Esophagus muscularis mucosa (tissue), 4 donors: ENCODE measurements around the gene ACTR1A. TPM values are rescaled to one million over a fixed set of nuclear protein-coding genes. Genes with fewer than 3 reads are reported as not detected.

ENCODE experiments used
- DNase-seq: peaks from one replicate; pipeline ENCODE4 v3.0.0-alpha.2; 2017; ENCODE audit errors: extremely low spot score
- H3K27ac ChIP-seq, 4 donors: fragments of 200-600 bp; sonication (generic); replicated peaks in 1 of 4; 1 replicate in 3 of 4; 2 replicates in 1 of 4; pipeline ENCODE4 v1.5.1; 2016 to 2019; ENCODE audit warnings: mild to moderate bottlenecking in 1 of 4
- H3K27me3 ChIP-seq, 4 donors: fragments of 200-600 bp; sonication (generic); one replicate each; pipeline versions ENCODE4 v1.5.1 to v1.6.0; 2016 to 2019
- H3K36me3 ChIP-seq, 4 donors: fragments of 200-600 bp; sonication (generic); one replicate each; pipeline ENCODE4 v1.5.1; 2016 to 2019
- H3K4me1 ChIP-seq, 4 donors: fragments of 200-600 bp; sonication (generic); one replicate each; pipeline ENCODE4 v1.5.1; 2016 to 2019
- H3K4me3 ChIP-seq, 4 donors: fragments of 200-600 bp; sonication (generic); 1 replicate in 2 of 4; 2 replicates in 2 of 4; pipeline ENCODE4 v1.5.1; 2016 to 2019; ENCODE audit warnings: mild to moderate bottlenecking in 4 of 4, moderate library complexity in 1 of 4
- H3K9me3 ChIP-seq, 4 donors: fragments of 200-600 bp; sonication (generic); 1 replicate in 3 of 4; 2 replicates in 1 of 4; pipeline ENCODE4 v1.5.1; 2016 to 2019
- EP300 ChIP-seq: sonication (generic); formaldehyde crosslinking; IDR thresholded peaks from one replicate; pipeline ENCODE4 v1.6.1; 2017; ENCODE audit warnings: antibody characterized with exemption
- POLR2A ChIP-seq: fragments of 450-650 bp; IDR thresholded peaks from one replicate; pipeline ENCODE4 v1.6.1; 2017; ENCODE audit warnings: antibody characterized with exemption, moderate library complexity, mild to moderate bottlenecking, low read depth
- POLR2AphosphoS5 ChIP-seq, 2 donors: sonication (generic); formaldehyde crosslinking; IDR thresholded peaks; one replicate each; pipeline ENCODE4 v1.6.1; 2017; ENCODE audit warnings: antibody characterized with exemption in 2 of 2
- WGBS: methylation state at CpG from one replicate; pipeline ENCODE4 v1.1.5; 2018; 5-methylcytosine and 5-hydroxymethylcytosine counted together
- intact Hi-C: fragments of 100-400 bp; cut with DNase I; formaldehyde crosslinking; loops from one replicate; pipeline ENCODE4 v1.15.1; 2023
- total RNA-seq, 4 donors: library from RNA; depleted of rRNA; stranded (reverse); fragments of >200 nt; gene quantifications; one replicate each; pipeline versions ENCODE4 v1.1.0 to v1.2.1, GENCODE V29; 2016
- TF ChIP-seq, protein P1 (sequence below), 3 experiments: fragments of 200-600 bp in 2 of 3; fragments of 450-650 bp in 1 of 3; sonication (generic) in 2 of 3; IDR thresholded peaks; one replicate each; pipeline ENCODE4 v1.5.1; 2017 to 2019; ENCODE audit warnings: antibody characterized with exemption in 3 of 3, mild to moderate bottlenecking in 2 of 3, moderate library complexity in 1 of 3

ACTR1A gene
- 100 to 1,000 TPM; 164 to 283 (median 229) TPM for total RNA-seq

DNA sequence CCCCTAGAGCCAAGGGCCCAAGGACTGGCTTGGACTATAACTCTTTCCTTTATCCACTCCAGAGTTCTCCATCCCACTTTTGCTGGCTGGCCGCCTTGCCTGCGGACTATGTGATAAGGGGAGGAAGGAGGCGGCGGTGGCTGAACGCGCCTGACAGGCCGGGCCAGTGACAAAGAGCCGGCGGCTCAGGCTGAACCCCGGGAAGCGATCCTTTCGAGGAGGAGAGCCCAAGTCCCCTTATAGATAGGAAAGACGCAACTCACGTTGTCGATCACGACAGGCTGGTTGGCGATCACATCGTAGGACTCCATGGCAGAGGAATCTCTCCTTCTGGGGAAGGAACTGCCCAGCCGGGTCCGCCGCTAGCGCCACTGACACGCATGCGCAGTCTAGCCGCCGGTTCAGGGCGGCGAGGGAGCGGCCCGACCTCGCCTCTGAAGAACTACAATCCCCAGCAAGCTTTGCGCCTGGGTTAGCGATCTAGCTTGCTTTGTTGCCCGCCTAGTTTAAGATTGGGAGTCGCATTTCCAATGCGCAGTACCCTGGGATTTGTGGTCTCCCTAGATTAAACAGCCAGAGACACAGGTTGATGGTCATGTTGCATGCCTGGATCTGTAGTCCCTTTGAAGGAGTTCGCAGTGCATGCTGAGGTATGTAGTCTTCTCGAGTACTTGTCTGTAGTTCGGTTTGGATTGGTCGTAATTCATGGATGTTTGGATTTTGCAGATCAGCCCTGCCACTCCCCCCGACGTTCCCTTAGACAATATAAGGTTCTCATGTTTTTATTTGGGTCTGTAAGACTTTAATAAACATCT, at the start of gene ACTR1A:
Gene ACTR1A (minus strand): TSS at position 376 of the 815 bp plus-strand sequence. CDS start 65 bp downstream, at position 311.
- intact Hi-C loops: loop anchor here (5.0 to 10.0 kb wide), 2 partner anchors 140 to 348 kb away; partner anchors contain the start of genes NOLC1 and TRIM8
- H3K4me1 ChIP-seq: peaks cover 42 to 76% (median 69%) of the 10 kb centered on the region in 4 donors
- DNase-seq: peak; percentile 98
- WGBS: 0% methylated on average over 8 of the region's 42 CpGs
- H3K4me3 ChIP-seq: peak within 1 kb of the TSS; percentile 82 to 98 (median 88)
- no peaks in the 10 kb centered on the region for H3K9me3 ChIP-seq
- H3K36me3 ChIP-seq: peaks cover 0 to 5% (median 2%) of the 10 kb centered on the region in 4 donors
- H3K27me3 ChIP-seq: no peaks in the 10 kb centered on the region
- peak within 1 kb of the TSS; percentile 89 to 98 (median 97) for H3K27ac ChIP-seq
- TF ChIP-seq, protein P1, sequence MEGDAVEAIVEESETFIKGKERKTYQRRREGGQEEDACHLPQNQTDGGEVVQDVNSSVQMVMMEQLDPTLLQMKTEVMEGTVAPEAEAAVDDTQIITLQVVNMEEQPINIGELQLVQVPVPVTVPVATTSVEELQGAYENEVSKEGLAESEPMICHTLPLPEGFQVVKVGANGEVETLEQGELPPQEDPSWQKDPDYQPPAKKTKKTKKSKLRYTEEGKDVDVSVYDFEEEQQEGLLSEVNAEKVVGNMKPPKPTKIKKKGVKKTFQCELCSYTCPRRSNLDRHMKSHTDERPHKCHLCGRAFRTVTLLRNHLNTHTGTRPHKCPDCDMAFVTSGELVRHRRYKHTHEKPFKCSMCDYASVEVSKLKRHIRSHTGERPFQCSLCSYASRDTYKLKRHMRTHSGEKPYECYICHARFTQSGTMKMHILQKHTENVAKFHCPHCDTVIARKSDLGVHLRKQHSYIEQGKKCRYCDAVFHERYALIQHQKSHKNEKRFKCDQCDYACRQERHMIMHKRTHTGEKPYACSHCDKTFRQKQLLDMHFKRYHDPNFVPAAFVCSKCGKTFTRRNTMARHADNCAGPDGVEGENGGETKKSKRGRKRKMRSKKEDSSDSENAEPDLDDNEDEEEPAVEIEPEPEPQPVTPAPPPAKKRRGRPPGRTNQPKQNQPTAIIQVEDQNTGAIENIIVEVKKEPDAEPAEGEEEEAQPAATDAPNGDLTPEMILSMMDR (IDR thresholded peaks at IDR 0.05): peak in 1 of 3 experiments; percentile 10
- TF ChIP-seq POLR2AphosphoS5 (IDR thresholded peaks at IDR 0.05) (peak; percentile 95 to 99), EP300 (no peak), POLR2A (peak; percentile 85)

DNA sequence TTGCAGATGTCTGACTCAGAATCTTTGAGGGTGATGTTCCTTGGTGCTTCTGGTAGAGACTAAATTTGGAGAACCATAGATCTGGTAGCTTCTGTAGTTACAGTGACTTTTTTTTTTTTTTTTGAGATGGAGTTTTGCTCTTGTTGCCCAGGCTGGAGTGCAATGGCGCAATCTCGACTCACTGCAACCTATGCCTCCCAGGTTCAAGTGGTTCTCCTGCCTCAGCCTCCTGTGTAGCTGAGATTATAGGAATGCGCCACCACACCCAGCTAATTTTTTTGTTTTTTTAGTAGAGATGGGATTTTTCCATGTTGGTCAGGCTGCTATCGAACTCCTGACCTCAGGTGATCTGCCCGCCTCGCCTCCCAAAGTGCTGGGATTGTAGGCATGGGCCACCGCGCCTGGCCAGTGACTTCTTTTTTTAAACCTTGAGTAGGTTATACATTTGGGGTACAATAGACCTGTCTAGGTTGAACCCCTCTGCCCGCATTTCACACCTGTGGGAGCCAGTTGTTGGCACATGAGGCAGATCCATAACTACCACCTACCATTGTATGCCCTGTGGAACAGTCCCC, 48.2 kb upstream of the ACTR1A start:
- TF ChIP-seq POLR2A: no peak
- TF ChIP-seq, protein P1 (IDR thresholded peaks at IDR 0.05): no peak
- H3K27me3 ChIP-seq: no peaks in the 10 kb centered on the region
- H3K4me3 ChIP-seq: no peak overlapping the region
- no peaks in the 10 kb centered on the region for H3K9me3 ChIP-seq
- peaks cover 5 to 28% (median 23%) of the 10 kb centered on the region in 4 donors for H3K36me3 ChIP-seq
- no peak for DNase-seq
- 97% methylated on average over 8 of the region's 9 CpGs for WGBS
- H3K27ac ChIP-seq: no peak overlapping the region
- H3K4me1 ChIP-seq: peaks cover 2 to 16% (median 11%) of the 10 kb centered on the region in 4 donors
- intact Hi-C loops: no loop called here

DNA sequence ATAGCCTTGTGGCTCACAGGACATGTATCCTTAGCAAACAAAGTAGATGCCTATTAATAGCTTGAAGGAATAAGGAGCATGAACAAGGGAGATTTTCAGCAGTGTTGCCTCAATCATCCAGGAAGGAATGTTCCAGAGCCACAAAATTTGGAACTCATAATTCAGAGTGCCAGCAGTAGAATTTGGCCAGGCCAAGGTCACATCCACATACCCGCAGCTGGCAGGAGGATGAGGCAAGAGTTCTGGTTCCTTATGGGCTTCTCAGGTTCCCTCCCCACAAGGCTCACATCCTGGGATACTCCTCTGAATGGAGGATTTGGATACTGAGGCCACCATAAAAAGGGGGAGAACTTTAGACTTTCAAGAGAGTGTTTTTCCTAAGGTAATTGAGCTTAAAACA, 47.0 kb upstream of the ACTR1A start:
- Histone ChIP-seq H3K27ac (no peak overlapping the region), H3K9me3 (no peaks in the 10 kb centered on the region), H3K36me3 (peaks cover 5 to 28% (median 23%) of the 10 kb centered on the region in 4 donors), H3K4me1 (peaks cover 4 to 16% (median 13%) of the 10 kb centered on the region in 4 donors), H3K4me3 (no peak overlapping the region), H3K27me3 (no peaks in the 10 kb centered on the region)
- no peak for TF ChIP-seq EP300
- TF ChIP-seq POLR2AphosphoS5 (IDR thresholded peaks at IDR 0.05): no peak
- TF ChIP-seq, protein P1 (IDR thresholded peaks at IDR 0.05): no peak
- no peak for TF ChIP-seq POLR2A
- no peak for DNase-seq
- WGBS: 75% methylated on average over 1 of the region's 1 CpG
- intact Hi-C loops: no loop called here

DNA sequence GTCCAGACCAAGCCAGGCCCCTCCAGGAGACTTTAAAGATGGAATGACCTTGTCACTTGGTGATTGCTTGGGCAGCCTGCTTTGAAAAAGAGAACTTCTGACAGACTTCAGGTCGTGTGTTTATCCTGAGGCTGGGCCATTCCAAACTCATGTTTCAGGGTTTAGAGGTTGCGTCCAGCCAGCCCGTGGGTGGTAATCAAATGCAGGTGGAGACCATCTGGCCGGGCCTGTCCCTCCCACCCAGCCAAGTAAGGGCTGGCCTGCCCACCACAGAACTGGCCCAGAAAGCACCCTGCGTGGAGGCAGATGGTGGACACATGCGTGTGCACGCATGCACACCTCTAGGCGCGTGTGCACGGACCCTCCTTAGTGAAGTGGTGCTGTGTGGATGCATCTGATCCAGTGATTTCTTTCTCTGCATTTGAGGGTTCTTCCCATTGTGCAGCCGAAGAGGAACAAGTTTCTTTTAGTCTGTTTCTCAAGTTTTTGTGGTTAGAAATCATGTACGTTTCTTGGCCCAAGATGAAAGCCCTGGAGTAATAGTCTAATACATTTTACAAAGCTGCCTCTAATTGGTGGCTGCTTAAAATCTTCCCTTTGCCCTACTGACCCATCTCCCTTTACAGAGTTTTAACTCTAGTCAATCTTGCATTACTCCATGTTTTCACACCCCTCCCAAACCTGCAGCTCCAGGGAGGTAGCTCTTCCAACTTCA, 44.3 kb upstream of the ACTR1A start:
- Histone ChIP-seq H3K4me1 (peaks cover 4 to 16% (median 13%) of the 10 kb centered on the region in 4 donors), H3K36me3 (peaks cover 5 to 20% (median 16%) of the 10 kb centered on the region in 4 donors), H3K27ac (no peak overlapping the region), H3K9me3 (no peaks in the 10 kb centered on the region), H3K4me3 (no peak overlapping the region), H3K27me3 (no peaks in the 10 kb centered on the region)
- no peak for DNase-seq
- 64% methylated on average over 12 of the region's 12 CpGs for WGBS
- TF ChIP-seq POLR2AphosphoS5 (IDR thresholded peaks at IDR 0.05): no peak
- TF ChIP-seq, protein P1 (IDR thresholded peaks at IDR 0.05): no peak
- no peak for TF ChIP-seq EP300
- TF ChIP-seq POLR2A: no peak
- intact Hi-C loops: no loop called here
